H9 (cell line): Measurements from ENCODE around the gene PEAK3. TPM values are rescaled to one million over a fixed set of nuclear protein-coding genes. Genes with fewer than 3 reads are reported as not detected.

Experiments used
- DNase-seq: peaks from one replicate; pipeline ENCODE4 v3.0.0-alpha.2; 2017
- H2AFZ ChIP-seq: one replicate; pipeline ENCODE4 v1.6.1; 2013; ENCODE audit warnings: mild to moderate bottlenecking, low read length, control low read depth, moderate library complexity
- H2AK5ac ChIP-seq: 2 replicates; pipeline ENCODE4 v1.6.1; 2013; ENCODE audit warnings: low read length, control low read depth, mixed read lengths; ENCODE audit not compliant: insufficient read length
- H2BK120ac ChIP-seq: one replicate; pipeline ENCODE4 v1.6.1; 2013; ENCODE audit warnings: low read depth, mild to moderate bottlenecking, low read length, control low read depth, inconsistent platforms; ENCODE audit not compliant: poor library complexity, severe bottlenecking
- H2BK12ac ChIP-seq: 2 replicates; pipeline ENCODE4 v1.6.1; 2013; ENCODE audit warnings: low read length, control low read depth, mixed read lengths, low read depth; ENCODE audit not compliant: insufficient read length
- H2BK15ac ChIP-seq: 2 replicates; pipeline ENCODE4 v1.6.1; 2013; ENCODE audit warnings: low read depth, low read length, control low read depth
- H2BK20ac ChIP-seq: one replicate; pipeline ENCODE4 v1.6.1; 2013; ENCODE audit warnings: low read depth, mild to moderate bottlenecking, low read length, control low read depth, inconsistent platforms; ENCODE audit not compliant: poor library complexity, severe bottlenecking
- H2BK5ac ChIP-seq: 2 replicates; pipeline ENCODE4 v1.6.1; 2013; ENCODE audit warnings: low read length, control low read depth, mixed read lengths; ENCODE audit not compliant: insufficient read length
- H3K14ac ChIP-seq: 2 replicates; pipeline ENCODE4 v1.6.1; 2013; ENCODE audit warnings: low read length, control low read depth; ENCODE audit not compliant: insufficient read depth
- H3K18ac ChIP-seq: 2 replicates; pipeline ENCODE4 v1.6.1; 2013; ENCODE audit warnings: low read depth, mild to moderate bottlenecking, mixed read lengths, low read length, control low read depth; ENCODE audit not compliant: insufficient read length
- H3K23ac ChIP-seq: 2 replicates; pipeline ENCODE4 v1.6.1; 2013; ENCODE audit warnings: low read length, control low read depth, mixed read lengths, low read depth; ENCODE audit not compliant: insufficient read length
- H3K23me2 ChIP-seq: 2 replicates; pipeline ENCODE4 v1.6.1; 2013; ENCODE audit warnings: low read depth, mild to moderate bottlenecking, mixed read lengths, low read length, control low read depth; ENCODE audit not compliant: insufficient read length, poor library complexity, severe bottlenecking
- H3K27ac ChIP-seq: 2 replicates; pipeline ENCODE4 v1.5.1; 2013; ENCODE audit warnings: low read length, control low read depth, mixed read lengths, low read depth; ENCODE audit not compliant: insufficient read length
- H3K27me3 ChIP-seq: 2 replicates; pipeline ENCODE4 v1.6.1; 2013; ENCODE audit warnings: low read length, control low read depth, inconsistent platforms; ENCODE audit not compliant: insufficient read depth
- H3K4ac ChIP-seq: 2 replicates; pipeline ENCODE4 v1.6.1; 2013; ENCODE audit warnings: low read depth, mild to moderate bottlenecking, control low read depth, inconsistent platforms, low read length, moderate library complexity
- H3K4me1 ChIP-seq: 2 replicates; pipeline ENCODE4 v1.6.1; 2013; ENCODE audit warnings: low read length, control low read depth, inconsistent platforms; ENCODE audit not compliant: insufficient read depth
- H3K4me2 ChIP-seq: 2 replicates; pipeline ENCODE4 v1.6.1; 2013; ENCODE audit warnings: low read length, control low read depth, mixed read lengths; ENCODE audit not compliant: insufficient read length, insufficient read depth
- H3K56ac ChIP-seq: 2 replicates; pipeline ENCODE4 v1.6.1; 2013; ENCODE audit warnings: low read depth, mild to moderate bottlenecking, mixed read lengths, low read length, control low read depth; ENCODE audit not compliant: insufficient read length
- H3K79me1 ChIP-seq: 2 replicates; pipeline ENCODE4 v1.6.1; 2013; ENCODE audit warnings: low read depth, mild to moderate bottlenecking, moderate library complexity, low read length, control low read depth, inconsistent platforms; ENCODE audit not compliant: insufficient read depth, poor library complexity, severe bottlenecking
- H3K79me2 ChIP-seq: 2 replicates; pipeline ENCODE4 v1.6.1; 2013; ENCODE audit warnings: low read length, control low read depth, inconsistent platforms; ENCODE audit not compliant: insufficient read depth
- H3K9ac ChIP-seq: 2 replicates; pipeline ENCODE4 v1.6.1; 2013; ENCODE audit warnings: low read length, control low read depth, mixed read lengths; ENCODE audit not compliant: insufficient read length; ENCODE audit errors: extremely low read depth
- H3K9me3 ChIP-seq: one replicate; pipeline ENCODE4 v1.6.1; 2013; ENCODE audit warnings: low read depth, low read length, inconsistent platforms; ENCODE audit not compliant: control insufficient read depth
- H3T11ph ChIP-seq: one replicate; pipeline ENCODE4 v1.6.1; 2013; ENCODE audit warnings: mild to moderate bottlenecking, low read length, control low read depth, inconsistent platforms
- H4K20me1 ChIP-seq: one replicate; pipeline ENCODE4 v1.6.1; 2013; ENCODE audit not compliant: control insufficient read depth, insufficient read length, insufficient read depth
- H4K5ac ChIP-seq: 2 replicates; pipeline ENCODE4 v1.6.1; 2013; ENCODE audit warnings: low read depth, mild to moderate bottlenecking, mixed read lengths, low read length, control low read depth; ENCODE audit not compliant: insufficient read length
- H4K8ac ChIP-seq: replicated peaks from 2 replicates; pipeline ENCODE4 v1.6.1; 2013; ENCODE audit warnings: low read length, control low read depth, mixed read lengths, low read depth; ENCODE audit not compliant: insufficient read length
- H4K91ac ChIP-seq: 2 replicates; pipeline ENCODE4 v1.6.1; 2013; ENCODE audit warnings: low read depth, mild to moderate bottlenecking, moderate library complexity, mixed read lengths, low read length, control low read depth; ENCODE audit not compliant: insufficient read length
- H3K27ac Mint-ChIP-seq, 3 experiments: 2 replicates in 2 of 3; 3 replicates in 1 of 3; pipeline ENCODE4 v1.8.0; 2020 to 2021; ENCODE audit warnings: mixed read lengths in 3 of 3, mild to moderate bottlenecking in 1 of 3, moderate library complexity in 1 of 3
- H3K27me3 Mint-ChIP-seq: 2 replicates; pipeline ENCODE4 v1.8.0; 2021; ENCODE audit warnings: low read depth, mild to moderate bottlenecking, moderate library complexity, mixed read lengths
- H3K36me3 Mint-ChIP-seq, 3 experiments: 2 replicates in 2 of 3; 3 replicates in 1 of 3; pipeline ENCODE4 v1.8.0; 2020 to 2021; ENCODE audit warnings: low read depth in 3 of 3, mixed read lengths in 3 of 3; ENCODE audit not compliant: insufficient read depth in 1 of 3
- H3K4me1 Mint-ChIP-seq, 2 experiments: 2 replicates each; pipeline ENCODE4 v1.8.0; 2020; ENCODE audit warnings: mixed read lengths in 2 of 2
- H3K4me3 Mint-ChIP-seq, 2 experiments: 2 replicates in 1 of 2; 3 replicates in 1 of 2; pipeline ENCODE4 v1.8.0; 2020 to 2021; ENCODE audit warnings: mild to moderate bottlenecking in 2 of 2, mixed read lengths in 2 of 2, moderate library complexity in 1 of 2
- H3K9me3 Mint-ChIP-seq, 2 experiments: 2 replicates in 1 of 2; 3 replicates in 1 of 2; pipeline ENCODE4 v1.8.0; 2020; ENCODE audit warnings: mild to moderate bottlenecking in 2 of 2, mixed read lengths in 2 of 2, moderate library complexity in 1 of 2
- WGBS: extraction: QIAGEN DNeasy Blood & Tissue Kit; methylation state at CpG from one replicate; pipeline ENCODE4 v1.1.7; 2013; ENCODE audit warnings: missing lambda C conversion rate, low lambda C conversion rate, mixed read lengths; ENCODE audit not compliant: insufficient read length; ENCODE audit errors: extremely low coverage; 5-methylcytosine and 5-hydroxymethylcytosine counted together
- total RNA-seq: library from RNA; stranded (reverse); gene quantifications from 2 replicates; pipeline ENCODE4 v1.2.1, GENCODE V29; 2021
- TF ChIP-seq, protein P1 (sequence below): fragments of 200-600 bp; sonication (generic); conservative IDR thresholded peaks from 3 replicates; pipeline ENCODE4 v1.8.0; 2021; ENCODE audit warnings: antibody characterized with exemption, mild to moderate bottlenecking

The PEAK3 gene
- total RNA-seq, 1 experiment from 2014 or later, result not detected

- DNase-seq, result no peak
- Histone ChIP-seq H4K91ac (no peak overlapping the region), H3K4ac (no peak overlapping the region), H3K27me3 (no peaks in the 10 kb centered on the region), H3K14ac (no peak overlapping the region), H4K20me1 (no peaks in the 10 kb centered on the region), H4K5ac (no peak overlapping the region), H2BK15ac (no peak overlapping the region), H3K23ac (no peak overlapping the region), H3K4me1 (no peaks in the 10 kb centered on the region), H3K18ac (no peak overlapping the region), H3K79me1 (no peaks in the 10 kb centered on the region), H2BK12ac (no peak overlapping the region), H2BK20ac (no peak overlapping the region), H3K27ac (no peak overlapping the region), H2AK5ac (no peak overlapping the region), H3T11ph (no peak overlapping the region), H3K9ac (no peak overlapping the region), H3K79me2 (no peaks in the 10 kb centered on the region), H3K9me3 (no peaks in the 10 kb centered on the region), H3K56ac (no peak overlapping the region), H2BK120ac (no peak overlapping the region), H3K23me2 (no peaks in the 10 kb centered on the region), H3K4me2 (no peak overlapping the region), H2BK5ac (no peak overlapping the region), H4K8ac (no peak overlapping the region), H2AFZ (no peak overlapping the region)
- Mint-ChIP-seq H3K4me1 (no peaks in the 10 kb centered on the region), H3K27ac (peak overlapping the region in 2 of 3 experiments; percentile 34 to 39; a peak in 1 of 7 replicates), H3K4me3 (no peak overlapping the region), H3K9me3 (no peaks in the 10 kb centered on the region), H3K36me3 (peaks cover 9 to 50% (median 39%) of the 10 kb centered on the region in 3 experiments; a peak in 6 of 7 replicates), H3K27me3 (no peaks in the 10 kb centered on the region; the same call in 1 of the 2 replicates)
- TF ChIP-seq, protein P1, sequence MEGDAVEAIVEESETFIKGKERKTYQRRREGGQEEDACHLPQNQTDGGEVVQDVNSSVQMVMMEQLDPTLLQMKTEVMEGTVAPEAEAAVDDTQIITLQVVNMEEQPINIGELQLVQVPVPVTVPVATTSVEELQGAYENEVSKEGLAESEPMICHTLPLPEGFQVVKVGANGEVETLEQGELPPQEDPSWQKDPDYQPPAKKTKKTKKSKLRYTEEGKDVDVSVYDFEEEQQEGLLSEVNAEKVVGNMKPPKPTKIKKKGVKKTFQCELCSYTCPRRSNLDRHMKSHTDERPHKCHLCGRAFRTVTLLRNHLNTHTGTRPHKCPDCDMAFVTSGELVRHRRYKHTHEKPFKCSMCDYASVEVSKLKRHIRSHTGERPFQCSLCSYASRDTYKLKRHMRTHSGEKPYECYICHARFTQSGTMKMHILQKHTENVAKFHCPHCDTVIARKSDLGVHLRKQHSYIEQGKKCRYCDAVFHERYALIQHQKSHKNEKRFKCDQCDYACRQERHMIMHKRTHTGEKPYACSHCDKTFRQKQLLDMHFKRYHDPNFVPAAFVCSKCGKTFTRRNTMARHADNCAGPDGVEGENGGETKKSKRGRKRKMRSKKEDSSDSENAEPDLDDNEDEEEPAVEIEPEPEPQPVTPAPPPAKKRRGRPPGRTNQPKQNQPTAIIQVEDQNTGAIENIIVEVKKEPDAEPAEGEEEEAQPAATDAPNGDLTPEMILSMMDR, result no peak
- WGBS, result no CpG with 5 or more reads among the region's 32 CpGs
Observed at GRCh38 chr19:2225415-2226050, 56.4 kb downstream of the PEAK3 start.
